ENCODE data around the gene INO80. TPM values are rescaled to one million over a fixed set of nuclear protein-coding genes. Genes with fewer than 3 reads are reported as not detected.

The INO80 gene
- total RNA-seq, 2 experiments from 2014 or later: 31.7 to 35.1 TPM

- CTCF ChIA-PET (ENCODE audit: unreplicated experiment): no interaction called here
- Histone ChIP-seq H3K4me1 (ENCODE audit: insufficient read depth, low read length, poor library complexity, severe bottlenecking) (peaks cover 35% of the 10 kb centered on the region), H3K36me3 (ENCODE audit: insufficient read depth, low read length) (no peaks in the 10 kb centered on the region), H3K4me2 (ENCODE audit: low read length) (no peak overlapping the region; the same call in 1 of the 2 replicates), H3K9me2 (ENCODE audit: insufficient read depth, low read length) (no peaks in the 10 kb centered on the region), H2AFZ (ENCODE audit: low read length) (peak overlapping the region; percentile 78), H4K20me1 (ENCODE audit: insufficient read depth, low read length) (no peaks in the 10 kb centered on the region), H3K9me3 (ENCODE audit: low read length) (no peaks in the 10 kb centered on the region), H3K79me2 (ENCODE audit: insufficient read depth, low read depth, low read length) (no peaks in the 10 kb centered on the region), H3K27ac (ENCODE audit: low read depth, low read length, poor library complexity, severe bottlenecking) (no peak overlapping the region), H3K4me3 (ENCODE audit: low read depth, low read length, poor library complexity, severe bottlenecking) (no peak overlapping the region)
- peak; percentile 81 for DNase-seq (ENCODE audit: low spot score)
- peak; percentile 67 for TF ChIP-seq CTCF (conservative IDR thresholded peaks at IDR 0.05; ENCODE audit: low read length)
- TF ChIP-seq EZH2phosphoT487 (IDR thresholded peaks at IDR 0.05; ENCODE audit: borderline replicate concordance, low read depth, low read length): no peak
- intact Hi-C loops (cut with micrococcal nuclease; ENCODE audit: unreplicated experiment): no loop called here
- POLR2A ChIA-PET: no interaction called here
- BruUV-seq (replicated peaks): no TSS peak
These were observed 179.1 kb downstream of the INO80 start for GRCh38 chr15:40936709-40937666.

DNA sequence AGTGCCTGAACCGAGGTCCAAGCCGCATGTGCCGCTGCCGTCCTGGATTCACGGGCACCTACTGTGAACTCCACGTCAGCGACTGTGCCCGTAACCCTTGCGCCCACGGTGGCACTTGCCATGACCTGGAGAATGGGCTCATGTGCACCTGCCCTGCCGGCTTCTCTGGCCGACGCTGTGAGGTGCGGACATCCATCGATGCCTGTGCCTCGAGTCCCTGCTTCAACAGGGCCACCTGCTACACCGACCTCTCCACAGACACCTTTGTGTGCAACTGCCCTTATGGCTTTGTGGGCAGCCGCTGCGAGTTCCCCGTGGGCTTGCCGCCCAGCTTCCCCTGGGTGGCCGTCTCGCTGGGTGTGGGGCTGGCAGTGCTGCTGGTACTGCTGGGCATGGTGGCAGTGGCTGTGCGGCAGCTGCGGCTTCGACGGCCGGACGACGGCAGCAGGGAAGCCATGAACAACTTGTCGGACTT is 179.8 kb downstream of the INO80 start:
- intact Hi-C loops (cut with micrococcal nuclease; ENCODE audit: unreplicated experiment): no loop called here

More for the DNA sequence above, 179.8 kb downstream of the INO80 start:
- no peaks in the 10 kb centered on the region for H3K9me3 ChIP-seq (ENCODE audit: low read length)
- POLR2A ChIA-PET: no interaction called here
- H3K36me3 ChIP-seq (ENCODE audit: insufficient read depth, low read length): no peaks in the 10 kb centered on the region
- CTCF ChIA-PET (ENCODE audit: unreplicated experiment): no interaction called here
- TF ChIP-seq EZH2phosphoT487 (IDR thresholded peaks at IDR 0.05; ENCODE audit: borderline replicate concordance, low read depth, low read length) (no peak), CTCF (conservative IDR thresholded peaks at IDR 0.05; ENCODE audit: low read length) (no peak)
- H3K9me2 ChIP-seq (ENCODE audit: insufficient read depth, low read length): no peaks in the 10 kb centered on the region
- H3K4me3 ChIP-seq (ENCODE audit: low read depth, low read length, poor library complexity, severe bottlenecking): no peak overlapping the region
- H3K4me2 ChIP-seq (ENCODE audit: low read length): no peak overlapping the region
- no peak overlapping the region for H2AFZ ChIP-seq (ENCODE audit: low read length)
- no TSS peak for BruUV-seq (replicated peaks)
- no peaks in the 10 kb centered on the region for H3K79me2 ChIP-seq (ENCODE audit: insufficient read depth, low read depth, low read length)
- H3K4me1 ChIP-seq (ENCODE audit: insufficient read depth, low read length, poor library complexity, severe bottlenecking): peaks cover 31% of the 10 kb centered on the region
- DNase-seq (ENCODE audit: low spot score): no peak
- no peak overlapping the region for H3K27ac ChIP-seq (ENCODE audit: low read depth, low read length, poor library complexity, severe bottlenecking)
- H4K20me1 ChIP-seq (ENCODE audit: insufficient read depth, low read length): no peaks in the 10 kb centered on the region

Data from OCI-LY7 (cell line).